Heart left ventricle (tissue), 13 donors: ENCODE measurements around the gene PPP1R1C.

Experiments used
- POLR2A ChIP-seq, 2 donors: fragments of 450-650 bp; IDR thresholded peaks; one replicate each; pipeline ENCODE4 v1.6.1; 2017; ENCODE audit warnings: antibody characterized with exemption in 2 of 2, mild to moderate bottlenecking in 2 of 2, moderate library complexity in 2 of 2
- TF ChIP-seq, protein P1 (sequence below), 12 donors: fragments of 200-600 bp; sonication (generic) in 4 of 12; IDR thresholded peaks; one replicate each; pipeline versions ENCODE4 v1.5.0 to v1.8.0; 2018 to 2022; ENCODE audit warnings: antibody characterized with exemption in 12 of 12, mild to moderate bottlenecking in 5 of 12
- donor health status: ischemic (EF 13 %, LVEDD 7.1; RV severe dilation, severe dysfunction).
- donor health status: DM: no; HTN: yes; CAD: no.
- donor health status: DM: no; HTN: no; CAD: no.
- donor health status: ischemic (EF 25% LVEDD 6.9; RV normal size, moderate dysfunction).
- donor health status: ischemic (EF 25% LVEDD 5.7; RV mildly dilated, moderate dysfunction).
- donor health status: ischemic (EF 35%, LVEDD 5.7; RV mildly dilated, moderate dysfunction).
- donor health status: nonischemic (EF 11% LVEDD 7.7; RV severe dilation, severe dysfunction).
- donor health status: DM: yes; HTN: yes; CAD: no.
- donor health status: PGD.
- donor health status: ischemic (EF 29% LVEDD 5.4; RV normal size, mild dysfunction).
- donor health status: nonischemic (EF 23%, LVEDD 6.1; RV moderate dilation, normal function).

DNA sequence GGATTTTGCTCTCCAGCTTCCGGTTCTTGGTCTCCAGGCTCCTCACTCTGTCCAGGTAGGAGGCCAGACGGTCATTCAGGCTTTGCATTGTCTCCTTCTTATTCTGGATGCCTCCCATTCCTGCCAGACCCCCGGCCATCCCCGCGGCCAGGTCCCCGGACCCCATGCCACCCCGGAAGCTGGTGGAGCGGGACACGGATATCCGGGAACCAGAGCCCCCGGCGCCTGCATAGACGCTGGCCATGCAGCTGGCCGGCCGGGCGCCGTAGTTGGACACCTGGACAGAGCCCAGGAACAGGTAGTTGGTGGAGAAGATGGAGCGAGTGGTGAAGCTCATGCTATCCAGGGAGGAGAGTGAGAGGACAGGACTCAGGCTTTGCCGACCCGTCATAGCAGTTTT is 23.5 kb upstream of the PPP1R1C start:
- TF ChIP-seq, protein P1, sequence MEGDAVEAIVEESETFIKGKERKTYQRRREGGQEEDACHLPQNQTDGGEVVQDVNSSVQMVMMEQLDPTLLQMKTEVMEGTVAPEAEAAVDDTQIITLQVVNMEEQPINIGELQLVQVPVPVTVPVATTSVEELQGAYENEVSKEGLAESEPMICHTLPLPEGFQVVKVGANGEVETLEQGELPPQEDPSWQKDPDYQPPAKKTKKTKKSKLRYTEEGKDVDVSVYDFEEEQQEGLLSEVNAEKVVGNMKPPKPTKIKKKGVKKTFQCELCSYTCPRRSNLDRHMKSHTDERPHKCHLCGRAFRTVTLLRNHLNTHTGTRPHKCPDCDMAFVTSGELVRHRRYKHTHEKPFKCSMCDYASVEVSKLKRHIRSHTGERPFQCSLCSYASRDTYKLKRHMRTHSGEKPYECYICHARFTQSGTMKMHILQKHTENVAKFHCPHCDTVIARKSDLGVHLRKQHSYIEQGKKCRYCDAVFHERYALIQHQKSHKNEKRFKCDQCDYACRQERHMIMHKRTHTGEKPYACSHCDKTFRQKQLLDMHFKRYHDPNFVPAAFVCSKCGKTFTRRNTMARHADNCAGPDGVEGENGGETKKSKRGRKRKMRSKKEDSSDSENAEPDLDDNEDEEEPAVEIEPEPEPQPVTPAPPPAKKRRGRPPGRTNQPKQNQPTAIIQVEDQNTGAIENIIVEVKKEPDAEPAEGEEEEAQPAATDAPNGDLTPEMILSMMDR (IDR thresholded peaks at IDR 0.05): no peak
- TF ChIP-seq POLR2A (IDR thresholded peaks at IDR 0.05): no peak
